Stimulated activated naive CD8-positive, alpha-beta T cell treated with anti-CD3 and anti-CD28 coated beads, Interleukin-15, Interleukin-2, amounts not matched to agents 100 ng/mL and 50 ng/mL, for 24 hours (primary cell): ENCODE measurements around the gene IFNE.
A peak's percentile ranks its signal among the peaks of the same experiment; 100 is the strongest.
"Not testable (repeated sequence)": the region's sequence is repeated elsewhere in the genome, so short reads cannot be mapped to it uniquely, and the experiment has no call there.

Experiments
- H3K27ac Mint-ChIP-seq: one replicate; pipeline ENCODE4 v1.8.0; 2021; ENCODE audit warnings: mild to moderate bottlenecking, mixed read lengths
- H3K27me3 Mint-ChIP-seq: one replicate; pipeline ENCODE4 v1.8.0; 2021; ENCODE audit warnings: mixed read lengths
- H3K36me3 Mint-ChIP-seq: one replicate; pipeline ENCODE4 v1.8.0; 2021; ENCODE audit warnings: low read depth, mixed read lengths
- H3K4me1 Mint-ChIP-seq: one replicate; pipeline ENCODE4 v1.8.0; 2021; ENCODE audit warnings: low read depth, mixed read lengths
- H3K4me3 Mint-ChIP-seq: one replicate; pipeline ENCODE4 v1.8.0; 2021; ENCODE audit warnings: mild to moderate bottlenecking, mixed read lengths
- H3K9me3 Mint-ChIP-seq: one replicate; pipeline ENCODE4 v1.8.0; 2021; ENCODE audit warnings: mixed read lengths

The IFNE gene

GRCh38 chr9:21461377-21461776 lies 20.7 kb downstream of the IFNE start:
- Mint-ChIP-seq H3K4me1 (no peaks in the 10 kb centered on the region), H3K27me3 (peaks cover 12% of the 10 kb centered on the region), H3K27ac (no peak overlapping the region), H3K36me3 (no peaks in the 10 kb centered on the region), H3K4me3 (no peak overlapping the region), H3K9me3 (peaks cover 11% of the 10 kb centered on the region)

GRCh38 chr9:21455320-21455719 lies 26.8 kb downstream of the IFNE start:
- Mint-ChIP-seq H3K4me3 (no peak overlapping the region), H3K27me3 (peaks cover 10% of the 10 kb centered on the region), H3K36me3 (no peaks in the 10 kb centered on the region), H3K27ac (no peak overlapping the region), H3K9me3 (no peaks in the 10 kb centered on the region), H3K4me1 (no peaks in the 10 kb centered on the region)

GRCh38 chr9:21454149-21454548 lies 28.0 kb downstream of the IFNE start:
- Mint-ChIP-seq H3K27me3 (peaks cover 10% of the 10 kb centered on the region), H3K9me3 (no peaks in the 10 kb centered on the region), H3K4me1 (no peaks in the 10 kb centered on the region), H3K4me3 (no peak overlapping the region), H3K36me3 (no peaks in the 10 kb centered on the region), H3K27ac (no peak overlapping the region)

- no peak overlapping the region for H3K27ac Mint-ChIP-seq
- H3K4me1 Mint-ChIP-seq: no peaks in the 10 kb centered on the region
- H3K4me3 Mint-ChIP-seq: no peak overlapping the region
- H3K36me3 Mint-ChIP-seq: no peaks in the 10 kb centered on the region
- peaks cover 19% of the 10 kb centered on the region for H3K27me3 Mint-ChIP-seq
- H3K9me3 Mint-ChIP-seq: no peaks in the 10 kb centered on the region
Measured at GRCh38 chr9:21452681-21453080, 29.4 kb downstream of the IFNE start.

- Mint-ChIP-seq H3K9me3 (no peaks in the 10 kb centered on the region), H3K4me3 (no peak overlapping the region), H3K36me3 (no peaks in the 10 kb centered on the region), H3K27me3 (peaks cover 14% of the 10 kb centered on the region), H3K27ac (no peak overlapping the region), H3K4me1 (no peaks in the 10 kb centered on the region)
Measured at GRCh38 chr9:21450733-21451394, 31.2 kb downstream of the IFNE start.

- not testable (repeated sequence) for H3K9me3 Mint-ChIP-seq, H3K4me3 Mint-ChIP-seq, H3K36me3 Mint-ChIP-seq, H3K4me1 Mint-ChIP-seq, H3K27ac Mint-ChIP-seq
- H3K27me3 Mint-ChIP-seq: peaks cover 14% of the 10 kb centered on the region
Measured at GRCh38 chr9:21449312-21449711, 32.8 kb downstream of the IFNE start.

- Mint-ChIP-seq H3K4me1 (peaks cover 14% of the 10 kb centered on the region), H3K9me3 (no peaks in the 10 kb centered on the region), H3K36me3 (no peaks in the 10 kb centered on the region), H3K27me3 (peaks cover 10% of the 10 kb centered on the region), H3K27ac (no peak overlapping the region), H3K4me3 (peak overlapping the region; percentile 13)
Measured at GRCh38 chr9:21443849-21444625, 38.1 kb downstream of the IFNE start.

GRCh38 chr9:21440139-21440538 lies 42.0 kb downstream of the IFNE start, which contains the start of gene IFNA1:
IFNA1 (plus strand) TSS chr9:21440439; CDS start chr9:21440508, 69 bp downstream.
- Mint-ChIP-seq H3K4me1 (peaks cover 14% of the 10 kb centered on the region), H3K27me3 (peaks cover 13% of the 10 kb centered on the region), H3K27ac (no peak within 1 kb of the TSS), H3K4me3 (no peak within 1 kb of the TSS), H3K9me3 (no peaks in the 10 kb centered on the region), H3K36me3 (no peaks in the 10 kb centered on the region)

- not testable (repeated sequence) for H3K9me3 Mint-ChIP-seq, H3K27ac Mint-ChIP-seq, H3K4me1 Mint-ChIP-seq, H3K36me3 Mint-ChIP-seq, H3K4me3 Mint-ChIP-seq
- H3K27me3 Mint-ChIP-seq: peaks cover 41% of the 10 kb centered on the region
Measured at GRCh38 chr9:21435015-21435383, 47.1 kb downstream of the IFNE start.

GRCh38 chr9:21434202-21435014 lies 47.7 kb downstream of the IFNE start:
- no peaks in the 10 kb centered on the region for H3K36me3 Mint-ChIP-seq
- H3K4me1 Mint-ChIP-seq: no peaks in the 10 kb centered on the region
- no peak overlapping the region for H3K27ac Mint-ChIP-seq
- peaks cover 44% of the 10 kb centered on the region for H3K27me3 Mint-ChIP-seq
- no peaks in the 10 kb centered on the region for H3K9me3 Mint-ChIP-seq
- no peak overlapping the region for H3K4me3 Mint-ChIP-seq

- no peaks in the 10 kb centered on the region for H3K9me3 Mint-ChIP-seq
Measured at GRCh38 chr9:21432672-21433425, 49.3 kb downstream of the IFNE start.

More at GRCh38 chr9:21432672-21433425, 49.3 kb downstream of the IFNE start:
- Mint-ChIP-seq H3K27me3 (peaks cover 56% of the 10 kb centered on the region), H3K4me1 (no peaks in the 10 kb centered on the region), H3K27ac (no peak overlapping the region), H3K4me3 (no peak overlapping the region), H3K36me3 (no peaks in the 10 kb centered on the region)
